Measurements from ENCODE around the gene SPTBN1.

Gene SPTBN1

GRCh38 chr2:54446122-54446521 lies 10.0 kb upstream of the SPTBN1 start:
- no peak overlapping the region for H3K4me3 ChIP-seq (ENCODE audit: low read depth, low read length)
- TF ChIP-seq CTCF (IDR thresholded peaks at IDR 0.05; ENCODE audit: low read depth, low read length) = no peak

GRCh38 chr2:54446625-54447024 lies 9.5 kb upstream of the SPTBN1 start:
- TF ChIP-seq CTCF (IDR thresholded peaks at IDR 0.05; ENCODE audit: low read depth, low read length) = no peak
- no peak overlapping the region for H3K4me3 ChIP-seq (ENCODE audit: low read depth, low read length)

GRCh38 chr2:54454548-54455130 lies 1.5 kb upstream of the SPTBN1 start:
- H3K4me3 ChIP-seq (ENCODE audit: low read depth, low read length) = no peak overlapping the region
- no peak for TF ChIP-seq CTCF (IDR thresholded peaks at IDR 0.05; ENCODE audit: low read depth, low read length)

GRCh38 chr2:54455131-54455562 lies 980 bp upstream of the SPTBN1 start:
- TF ChIP-seq CTCF (IDR thresholded peaks at IDR 0.05; ENCODE audit: low read depth, low read length) = no peak
- peak overlapping the region; percentile 82 for H3K4me3 ChIP-seq (ENCODE audit: low read depth, low read length)

GRCh38 chr2:54456362-54456611 lies 160 bp downstream of the SPTBN1 start:
- peak overlapping the region; percentile 82 for H3K4me3 ChIP-seq (ENCODE audit: low read depth, low read length)
- no peak for TF ChIP-seq CTCF (IDR thresholded peaks at IDR 0.05; ENCODE audit: low read depth, low read length)

GRCh38 chr2:54456612-54457322 lies 640 bp downstream of the SPTBN1 start:
- no peak for TF ChIP-seq CTCF (IDR thresholded peaks at IDR 0.05; ENCODE audit: low read depth, low read length)
- H3K4me3 ChIP-seq (ENCODE audit: low read depth, low read length) = peak overlapping the region; percentile 82

- H3K4me3 ChIP-seq (ENCODE audit: low read depth, low read length) = peak overlapping the region; percentile 82
- no peak for TF ChIP-seq CTCF (IDR thresholded peaks at IDR 0.05; ENCODE audit: low read depth, low read length)
Observed at GRCh38 chr2:54457323-54458023, 1.3 kb downstream of the SPTBN1 start.

All from WI38 (cell line).